Astrocyte (in vitro differentiated cells and primary cell): ENCODE data around the gene ITPK1.

ENCODE experiments used
- EZH2 ChIP-seq: IDR thresholded peaks from 2 replicates; pipeline ENCODE4 v1.6.1; 2012; ENCODE audit warnings: mild to moderate bottlenecking, low read length, inconsistent platforms; ENCODE audit not compliant: insufficient read depth
- TF ChIP-seq, protein P1 (sequence below): IDR thresholded peaks from 2 replicates; pipeline ENCODE4 v1.5.1; 2011; ENCODE audit warnings: low read depth, mild to moderate bottlenecking, inconsistent platforms, low read length, moderate library complexity; ENCODE audit not compliant: insufficient read depth

- TF ChIP-seq, protein P1, sequence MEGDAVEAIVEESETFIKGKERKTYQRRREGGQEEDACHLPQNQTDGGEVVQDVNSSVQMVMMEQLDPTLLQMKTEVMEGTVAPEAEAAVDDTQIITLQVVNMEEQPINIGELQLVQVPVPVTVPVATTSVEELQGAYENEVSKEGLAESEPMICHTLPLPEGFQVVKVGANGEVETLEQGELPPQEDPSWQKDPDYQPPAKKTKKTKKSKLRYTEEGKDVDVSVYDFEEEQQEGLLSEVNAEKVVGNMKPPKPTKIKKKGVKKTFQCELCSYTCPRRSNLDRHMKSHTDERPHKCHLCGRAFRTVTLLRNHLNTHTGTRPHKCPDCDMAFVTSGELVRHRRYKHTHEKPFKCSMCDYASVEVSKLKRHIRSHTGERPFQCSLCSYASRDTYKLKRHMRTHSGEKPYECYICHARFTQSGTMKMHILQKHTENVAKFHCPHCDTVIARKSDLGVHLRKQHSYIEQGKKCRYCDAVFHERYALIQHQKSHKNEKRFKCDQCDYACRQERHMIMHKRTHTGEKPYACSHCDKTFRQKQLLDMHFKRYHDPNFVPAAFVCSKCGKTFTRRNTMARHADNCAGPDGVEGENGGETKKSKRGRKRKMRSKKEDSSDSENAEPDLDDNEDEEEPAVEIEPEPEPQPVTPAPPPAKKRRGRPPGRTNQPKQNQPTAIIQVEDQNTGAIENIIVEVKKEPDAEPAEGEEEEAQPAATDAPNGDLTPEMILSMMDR, result no peak
- TF ChIP-seq EZH2, result no peak
These were observed 31.8 kb downstream of the ITPK1 start for GRCh38 chr14:93083917-93084316.
